ENCODE measurements around the gene TBC1D2B.

The TBC1D2B gene

DNA sequence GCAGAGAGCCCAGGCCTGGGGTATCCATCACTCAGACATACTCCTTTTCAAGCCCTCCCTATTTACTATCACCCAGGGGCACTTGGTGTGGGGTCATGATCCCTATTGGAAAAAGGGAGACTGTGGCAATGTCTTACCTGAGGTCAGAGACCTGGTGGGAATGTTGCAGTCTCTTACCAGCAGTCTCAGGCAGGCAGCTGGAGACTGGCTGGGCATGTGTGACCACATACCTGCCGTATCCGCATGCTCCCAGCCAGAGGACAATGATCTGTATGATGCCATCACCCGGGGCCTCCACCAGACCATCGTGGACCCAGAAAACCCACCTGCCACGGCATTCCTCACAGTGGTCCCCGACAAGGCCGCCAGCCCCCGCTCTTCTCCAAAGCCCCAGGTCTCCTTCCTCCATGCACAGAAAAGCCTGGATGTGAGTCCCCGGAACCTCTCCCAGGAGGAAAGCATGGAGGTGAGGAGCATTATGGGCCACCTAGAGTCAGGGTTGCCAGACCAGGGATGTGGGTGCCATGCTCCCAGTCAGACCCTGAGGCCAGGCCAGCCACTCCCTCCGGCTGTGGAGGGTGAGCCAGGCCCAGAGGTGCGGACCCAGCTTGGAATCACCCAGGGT lies 20.7 kb upstream of the TBC1D2B start:
- H3K4me3 ChIP-seq (ENCODE audit: low read depth, low read length), result no peak overlapping the region
- no peak for DNase-seq (ENCODE audit: low read depth, low spot score)
- in situ Hi-C loops (cut with HindIII; ENCODE audit: low sequenced_read_pairs), result no loop called here
- TF ChIP-seq, protein P1, sequence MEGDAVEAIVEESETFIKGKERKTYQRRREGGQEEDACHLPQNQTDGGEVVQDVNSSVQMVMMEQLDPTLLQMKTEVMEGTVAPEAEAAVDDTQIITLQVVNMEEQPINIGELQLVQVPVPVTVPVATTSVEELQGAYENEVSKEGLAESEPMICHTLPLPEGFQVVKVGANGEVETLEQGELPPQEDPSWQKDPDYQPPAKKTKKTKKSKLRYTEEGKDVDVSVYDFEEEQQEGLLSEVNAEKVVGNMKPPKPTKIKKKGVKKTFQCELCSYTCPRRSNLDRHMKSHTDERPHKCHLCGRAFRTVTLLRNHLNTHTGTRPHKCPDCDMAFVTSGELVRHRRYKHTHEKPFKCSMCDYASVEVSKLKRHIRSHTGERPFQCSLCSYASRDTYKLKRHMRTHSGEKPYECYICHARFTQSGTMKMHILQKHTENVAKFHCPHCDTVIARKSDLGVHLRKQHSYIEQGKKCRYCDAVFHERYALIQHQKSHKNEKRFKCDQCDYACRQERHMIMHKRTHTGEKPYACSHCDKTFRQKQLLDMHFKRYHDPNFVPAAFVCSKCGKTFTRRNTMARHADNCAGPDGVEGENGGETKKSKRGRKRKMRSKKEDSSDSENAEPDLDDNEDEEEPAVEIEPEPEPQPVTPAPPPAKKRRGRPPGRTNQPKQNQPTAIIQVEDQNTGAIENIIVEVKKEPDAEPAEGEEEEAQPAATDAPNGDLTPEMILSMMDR (IDR thresholded peaks at IDR 0.05; ENCODE audit: low read depth, low read length), result no peak

DNA sequence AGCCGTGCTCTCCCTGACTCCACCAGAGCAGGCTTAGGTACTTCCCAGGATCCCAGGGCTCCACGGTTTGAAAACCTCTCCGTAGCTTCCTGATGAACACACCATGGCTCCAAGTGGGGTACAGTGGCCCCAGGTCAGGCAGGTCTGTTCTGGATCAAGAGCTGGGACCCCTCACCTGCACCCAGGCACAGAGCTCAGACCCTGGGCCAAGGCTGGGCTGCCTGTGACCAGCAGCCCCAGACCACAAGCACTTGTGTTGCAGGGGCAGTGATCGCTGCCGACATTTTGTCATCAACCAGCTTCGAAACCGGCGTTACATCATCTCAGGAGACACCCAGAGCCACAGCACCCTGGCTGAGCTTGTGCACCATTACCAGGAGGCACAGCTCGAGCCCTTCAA lies 20.2 kb upstream of the TBC1D2B start:
- TF ChIP-seq, protein P1 (IDR thresholded peaks at IDR 0.05; ENCODE audit: low read depth, low read length), result no peak
- no peak overlapping the region for H3K4me3 ChIP-seq (ENCODE audit: low read depth, low read length)
- in situ Hi-C loops (cut with HindIII; ENCODE audit: low sequenced_read_pairs), result no loop called here
- no peak for DNase-seq (ENCODE audit: low read depth, low spot score)

DNA sequence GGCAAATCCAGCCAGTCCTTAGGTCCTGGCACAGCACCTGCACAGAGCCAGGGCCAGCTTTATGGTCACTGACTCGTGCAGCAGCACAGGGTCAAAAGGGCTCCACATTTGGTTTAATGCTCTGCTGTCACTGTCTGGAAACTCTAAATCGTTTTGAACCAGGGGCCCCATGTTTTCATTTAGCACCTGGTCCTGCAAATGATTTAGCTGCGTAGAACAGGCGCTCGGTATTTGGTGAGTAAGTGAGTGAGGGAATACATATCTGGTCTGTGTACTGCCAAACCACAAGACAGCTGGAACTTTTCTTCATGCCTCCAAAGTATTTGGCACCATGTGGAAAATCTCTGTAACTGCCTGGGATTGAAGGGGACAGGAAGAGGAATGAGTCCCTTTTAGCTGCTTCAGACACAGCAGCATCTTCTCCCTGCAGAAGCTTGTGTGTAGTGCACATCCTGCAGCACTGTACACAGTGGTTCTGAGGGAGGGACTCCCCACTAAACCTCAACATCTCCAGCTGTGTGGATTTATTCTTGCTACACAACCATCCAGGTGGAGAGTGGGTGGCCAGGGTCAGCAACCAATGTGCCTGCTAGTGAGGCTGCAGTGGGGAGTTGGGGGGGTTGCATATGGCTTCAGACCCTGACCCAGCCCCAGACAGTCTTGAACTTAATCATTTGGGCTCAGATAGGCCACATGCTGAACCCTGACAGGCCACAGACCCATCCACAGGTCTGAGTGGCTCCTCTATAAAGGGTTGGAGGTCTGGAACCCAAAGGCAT lies 15.9 kb upstream of the TBC1D2B start:
- H3K4me3 ChIP-seq (ENCODE audit: low read depth, low read length), result no peak overlapping the region
- in situ Hi-C loops (cut with HindIII; ENCODE audit: low sequenced_read_pairs), result no loop called here
- TF ChIP-seq, protein P1 (IDR thresholded peaks at IDR 0.05; ENCODE audit: low read depth, low read length), result no peak
- DNase-seq (ENCODE audit: low read depth, low spot score), result peak; percentile 77

DNA sequence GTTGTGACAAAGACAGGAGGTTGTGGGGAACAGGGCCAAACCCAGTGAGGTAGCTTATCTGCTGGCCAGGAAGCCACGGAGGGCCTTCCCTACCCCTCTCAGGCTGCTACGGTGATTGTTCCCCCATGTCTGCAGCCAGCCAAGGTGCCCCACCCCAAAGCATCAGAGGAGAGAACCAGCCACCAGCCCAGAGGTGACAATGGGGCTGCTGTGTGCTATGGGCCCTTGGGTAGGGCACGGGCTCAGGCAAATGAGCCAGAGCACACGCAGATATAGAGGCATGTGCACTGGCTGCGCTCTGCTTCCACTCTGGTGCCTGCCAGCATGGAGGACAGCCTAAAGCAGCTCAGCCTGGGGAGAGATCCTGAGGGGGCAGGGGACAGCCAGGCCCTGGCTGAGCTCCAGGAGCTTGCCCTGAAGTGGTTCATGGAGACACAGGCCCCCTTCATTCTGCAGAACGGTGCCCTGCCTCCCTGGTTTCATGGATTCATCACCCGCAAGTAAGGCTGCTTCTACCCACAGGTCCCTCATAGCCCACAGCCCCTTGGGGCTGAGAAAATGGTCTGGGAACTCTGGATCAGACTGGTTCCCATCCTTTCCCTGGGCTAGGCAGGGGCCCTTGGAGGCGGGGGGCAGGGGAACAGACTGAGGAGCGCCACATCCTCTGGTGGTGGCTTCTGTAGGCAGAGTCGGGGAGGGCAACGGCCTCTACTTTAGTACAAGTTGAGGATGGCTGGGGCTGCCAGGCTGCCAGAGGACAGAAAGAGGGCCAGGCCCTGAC lies 14.9 kb upstream of the TBC1D2B start, which contains the start of gene SH2D7:
TSS of gene SH2D7 (plus strand) at position 301 of the 781 bp plus-strand sequence. CDS start at position 325, 24 bp downstream.
- DNase-seq (ENCODE audit: low read depth, low spot score), result no peak
- in situ Hi-C loops (cut with HindIII; ENCODE audit: low sequenced_read_pairs), result no loop called here
- TF ChIP-seq, protein P1 (IDR thresholded peaks at IDR 0.05; ENCODE audit: low read depth, low read length), result no peak
- no peak within 1 kb of the TSS for H3K4me3 ChIP-seq (ENCODE audit: low read depth, low read length)

DNA sequence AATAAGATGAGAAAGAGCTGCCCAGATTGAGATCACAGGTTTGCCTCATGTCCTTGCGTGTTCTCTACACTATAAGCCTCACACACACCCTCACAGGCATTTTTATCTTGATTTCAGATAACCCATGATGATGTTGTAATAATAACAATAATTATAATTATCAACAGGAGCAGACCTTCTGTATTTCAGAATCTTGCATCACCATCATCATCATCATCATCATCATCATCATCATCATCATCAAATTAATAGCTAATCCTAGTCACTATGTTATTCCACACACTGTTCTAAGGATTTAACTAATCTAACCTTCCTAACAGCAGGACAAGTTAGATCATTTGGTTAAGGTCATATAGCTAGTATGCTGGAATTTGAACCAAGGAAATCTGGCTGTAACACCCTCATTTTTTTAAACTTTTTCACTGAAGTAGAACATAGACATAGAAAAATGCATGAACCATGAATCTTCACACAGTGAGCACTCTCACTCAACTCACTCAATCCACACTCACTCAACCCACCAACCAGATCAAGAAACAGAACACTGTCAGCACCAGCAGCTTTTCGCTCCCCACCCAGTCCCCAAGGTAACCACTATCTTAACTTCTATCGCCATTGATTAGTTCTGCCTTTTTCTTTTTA lies 13.0 kb upstream of the TBC1D2B start:
- no peak for DNase-seq (ENCODE audit: low read depth, low spot score)
- TF ChIP-seq, protein P1 (IDR thresholded peaks at IDR 0.05; ENCODE audit: low read depth, low read length), result no peak
- H3K4me3 ChIP-seq (ENCODE audit: low read depth, low read length), result no peak overlapping the region
- in situ Hi-C loops (cut with HindIII; ENCODE audit: low sequenced_read_pairs), result no loop called here

DNA sequence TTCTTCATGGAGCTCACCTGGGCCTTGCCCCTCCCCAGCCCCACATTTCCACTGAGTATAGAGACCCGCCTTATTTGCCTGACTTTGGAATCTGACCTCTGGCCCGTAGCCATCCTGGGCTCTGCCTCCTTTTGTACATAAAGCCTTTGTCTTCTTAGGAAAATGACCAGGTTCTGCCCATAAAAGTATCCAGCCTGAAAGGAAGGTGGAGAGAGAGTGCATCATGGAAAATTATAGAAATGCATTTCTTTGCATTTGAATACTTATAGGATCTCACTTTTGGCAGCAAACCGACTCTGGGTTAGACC lies 11.2 kb upstream of the TBC1D2B start:
- H3K4me3 ChIP-seq (ENCODE audit: low read depth, low read length), result no peak overlapping the region
- DNase-seq (ENCODE audit: low read depth, low spot score), result no peak
- TF ChIP-seq, protein P1 (IDR thresholded peaks at IDR 0.05; ENCODE audit: low read depth, low read length), result no peak
- in situ Hi-C loops (cut with HindIII; ENCODE audit: low sequenced_read_pairs), result no loop called here
